Stimulated activated CD4-positive, alpha-beta T cell treated with anti-CD3 and anti-CD28 coated beads, Interleukin-4, amount 100 ng/mL, for 4 hours (primary cell): ENCODE measurements around the gene SUCLG2.
A peak's percentile ranks its signal among the peaks of the same experiment; 100 is the strongest.

Experiments
- DNase-seq, 2 experiments: peaks; one replicate each; pipeline ENCODE4 v3.0.0-alpha.2; 2020

Gene SUCLG2

DNA sequence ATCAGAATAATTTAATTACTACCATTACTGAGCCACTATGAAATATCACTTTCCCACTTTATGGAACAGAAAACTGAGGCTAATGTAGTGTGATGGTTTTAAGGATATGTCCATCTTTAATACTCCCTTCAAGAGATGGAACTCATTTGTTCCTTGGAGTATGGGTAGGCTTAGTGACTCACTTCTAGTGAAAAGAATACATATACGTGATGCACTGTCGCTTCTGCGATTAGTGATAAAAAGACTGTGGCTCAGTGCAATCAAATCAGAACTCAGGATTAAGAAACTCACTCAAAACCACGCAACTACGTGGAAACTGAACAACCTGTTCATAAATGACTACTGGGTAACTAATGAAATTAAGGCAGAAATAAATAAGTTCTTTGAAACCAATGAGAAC lies 216.6 kb downstream of the SUCLG2 start:
- DNase-seq, result no peak

DNA sequence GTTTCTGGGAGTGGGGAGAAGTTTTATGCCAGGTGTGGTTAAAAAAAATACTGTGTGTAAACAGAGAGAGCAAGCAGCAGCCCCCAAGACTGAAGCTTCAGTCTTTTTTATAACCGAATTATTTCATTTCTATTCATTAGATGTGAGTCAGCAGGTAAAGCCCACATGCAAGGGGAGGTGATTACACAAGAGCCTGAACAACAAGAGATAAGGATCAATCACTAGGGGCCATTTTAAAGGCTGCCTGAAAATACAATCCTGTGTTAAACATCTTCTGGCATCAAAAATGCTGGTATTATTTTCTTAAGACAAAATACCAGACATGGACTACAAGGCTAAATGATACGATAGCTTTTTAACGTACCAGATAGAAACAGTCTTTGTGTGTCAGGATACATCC lies 217.3 kb downstream of the SUCLG2 start:
- DNase-seq, result no peak

DNA sequence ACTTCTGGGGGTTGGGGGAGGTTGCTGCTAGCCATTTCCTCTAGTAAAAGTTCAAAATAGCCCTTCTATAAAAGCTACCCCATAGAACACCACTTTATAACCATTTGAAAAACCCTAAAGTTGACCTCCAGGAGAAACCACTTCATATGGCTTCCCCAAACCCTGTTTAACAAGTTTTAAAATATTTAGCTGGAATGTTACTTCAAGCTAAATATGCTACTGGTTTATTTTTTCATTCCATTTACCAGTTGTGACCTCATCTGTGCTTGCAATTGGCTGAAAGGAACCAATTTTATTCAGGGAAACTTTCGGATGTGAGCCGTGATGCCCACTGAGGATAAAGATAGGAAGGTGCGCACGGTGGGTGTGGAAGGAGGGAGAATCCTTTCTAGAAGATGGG lies 221.3 kb downstream of the SUCLG2 start:
- DNase-seq, result no peak

DNA sequence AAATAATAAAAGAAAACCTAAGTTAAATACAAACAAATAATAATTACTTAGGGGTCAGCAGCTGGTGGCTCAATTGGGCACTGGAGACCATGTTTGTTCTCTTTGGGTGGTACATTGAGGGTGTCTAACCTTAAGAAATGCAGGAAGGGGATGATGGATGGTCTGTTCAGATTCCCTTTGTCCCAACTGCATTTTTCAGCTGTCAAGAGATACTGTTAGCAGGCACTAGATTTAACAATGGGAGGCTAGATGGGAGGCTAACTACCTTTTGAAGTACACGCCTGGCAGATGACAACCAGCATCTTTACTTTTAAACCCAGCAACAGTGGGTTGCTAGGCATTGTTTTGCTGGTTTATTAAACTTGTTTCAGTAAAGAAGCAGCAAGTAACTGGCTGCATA lies 222.5 kb downstream of the SUCLG2 start:
- no peak for DNase-seq

DNA sequence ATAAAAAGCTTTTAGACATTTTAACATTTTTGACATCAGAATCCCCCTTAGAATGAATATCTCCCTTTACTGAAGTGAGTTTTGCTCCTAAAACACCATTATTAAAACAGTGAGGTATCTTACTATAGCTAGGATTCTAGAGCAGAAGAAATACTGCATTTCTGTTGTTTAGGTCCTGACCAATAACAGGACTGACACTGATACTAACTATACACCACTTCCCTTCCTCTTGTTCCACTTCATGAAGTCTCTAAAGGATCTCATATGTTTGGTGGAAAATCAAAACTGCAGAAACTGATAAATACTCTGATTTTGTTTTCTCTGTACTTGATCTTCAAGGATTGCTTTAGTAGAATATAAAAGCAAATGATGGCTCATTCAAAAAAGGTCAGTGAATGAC lies 230.7 kb downstream of the SUCLG2 start:
- DNase-seq, result no peak

DNA sequence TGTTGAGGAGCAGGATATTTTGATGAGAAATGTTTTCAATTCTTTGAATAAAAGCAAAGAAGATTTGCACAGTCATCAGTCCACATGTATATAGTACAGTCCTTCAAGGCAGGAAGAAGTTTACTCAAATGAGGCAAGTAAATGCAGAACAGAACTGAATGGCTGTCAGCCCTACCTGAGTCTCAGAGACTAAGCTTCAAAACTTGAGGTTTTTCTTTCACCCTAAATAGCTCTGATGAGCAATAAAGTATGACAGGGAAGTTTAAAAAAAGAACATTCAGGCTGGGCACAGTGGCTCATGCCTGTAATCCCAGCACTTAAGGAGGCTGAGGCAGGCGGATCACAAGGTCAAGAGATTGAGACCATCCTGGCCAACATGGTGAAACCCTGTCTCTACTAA lies 232.5 kb downstream of the SUCLG2 start:
- no peak for DNase-seq

DNA sequence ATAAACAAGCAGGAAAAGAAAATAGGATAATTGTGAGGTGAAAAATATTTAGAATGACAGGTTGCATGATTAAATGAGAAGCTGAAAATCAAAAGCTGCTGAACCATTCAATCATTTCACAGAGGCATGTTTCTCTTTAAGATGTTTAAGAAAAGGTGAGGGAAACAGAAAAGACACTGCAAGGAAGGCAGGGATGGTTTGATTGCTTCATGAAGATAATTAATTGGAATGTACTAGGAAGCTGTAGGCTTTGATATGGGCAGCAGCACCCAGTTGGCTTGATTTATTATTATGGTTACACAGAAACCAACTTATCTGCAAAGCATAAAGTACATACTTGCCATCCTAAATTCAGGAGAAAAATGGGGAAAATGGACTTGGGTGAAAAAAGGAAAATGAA lies 234.6 kb downstream of the SUCLG2 start:
- no peak for DNase-seq

DNA sequence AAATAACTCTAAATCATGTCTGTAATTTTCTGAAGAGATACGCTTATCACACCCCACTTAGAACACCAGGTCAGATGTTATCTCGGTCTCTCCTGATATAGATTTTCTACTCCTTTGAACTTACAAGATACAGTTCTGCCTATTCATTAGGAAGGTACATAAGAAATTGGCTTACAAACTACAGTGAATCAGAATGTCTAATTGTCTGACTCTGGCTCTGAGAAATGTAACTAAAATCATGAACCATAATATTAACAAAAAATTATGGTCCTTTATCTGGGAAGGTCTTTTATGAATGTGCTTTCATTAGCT lies 235.2 kb downstream of the SUCLG2 start:
- no peak for DNase-seq

DNA sequence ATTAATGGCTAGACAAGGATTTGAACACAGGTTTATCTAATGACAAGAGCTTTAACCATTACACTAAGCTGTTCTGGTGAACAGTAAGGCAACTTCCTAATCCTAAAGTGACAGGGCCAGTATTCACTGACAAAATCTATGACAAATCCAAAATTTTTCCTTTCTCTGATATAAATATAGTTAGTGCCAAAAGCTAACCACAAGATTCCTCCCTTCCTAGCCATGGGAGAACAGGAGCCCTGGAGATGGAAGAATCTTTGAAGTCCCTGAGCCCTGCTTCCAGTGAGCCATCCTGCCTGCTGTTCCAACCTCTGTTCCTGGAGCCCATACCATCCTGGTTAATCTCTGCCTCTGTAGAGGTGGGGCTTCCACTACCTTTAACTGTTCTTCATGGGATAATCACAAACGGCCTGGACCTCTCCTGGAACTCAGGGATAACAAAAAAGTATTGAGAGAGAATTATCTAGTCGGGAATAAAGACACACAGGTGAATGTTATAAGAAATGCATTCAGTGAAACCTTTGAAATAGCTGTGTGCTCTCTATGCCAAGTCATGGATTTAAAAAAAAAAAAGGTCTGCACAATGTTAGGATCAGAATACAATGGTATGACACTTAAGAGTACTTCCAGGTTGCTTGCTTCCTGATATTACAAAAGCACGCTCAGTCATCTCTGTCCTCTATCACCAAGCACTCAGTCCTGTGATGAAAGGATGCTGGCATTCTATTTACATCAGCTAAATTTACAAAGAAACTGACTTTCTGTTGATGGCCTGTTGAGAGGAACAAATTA lies 235.8 kb downstream of the SUCLG2 start:
- DNase-seq, result no peak

DNA sequence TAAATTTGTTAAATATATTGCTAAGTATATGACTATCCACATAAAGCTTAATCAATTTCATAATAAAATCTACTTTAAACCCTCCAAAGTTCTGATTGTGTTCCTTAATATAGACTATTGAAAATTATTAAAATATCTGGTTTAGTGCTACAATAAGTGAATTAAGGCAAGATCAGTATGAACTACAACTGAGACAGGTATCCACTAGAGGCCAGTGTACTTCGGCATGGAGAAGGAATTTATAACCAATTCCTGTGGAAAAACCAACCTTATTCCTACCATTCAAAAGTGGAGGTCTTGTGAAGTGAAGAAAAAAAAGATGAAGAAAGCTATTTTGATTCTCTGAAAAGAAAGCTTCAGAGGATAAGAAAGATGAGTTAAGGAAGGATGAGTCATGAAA lies 237.7 kb downstream of the SUCLG2 start:
- DNase-seq, result no peak

DNA sequence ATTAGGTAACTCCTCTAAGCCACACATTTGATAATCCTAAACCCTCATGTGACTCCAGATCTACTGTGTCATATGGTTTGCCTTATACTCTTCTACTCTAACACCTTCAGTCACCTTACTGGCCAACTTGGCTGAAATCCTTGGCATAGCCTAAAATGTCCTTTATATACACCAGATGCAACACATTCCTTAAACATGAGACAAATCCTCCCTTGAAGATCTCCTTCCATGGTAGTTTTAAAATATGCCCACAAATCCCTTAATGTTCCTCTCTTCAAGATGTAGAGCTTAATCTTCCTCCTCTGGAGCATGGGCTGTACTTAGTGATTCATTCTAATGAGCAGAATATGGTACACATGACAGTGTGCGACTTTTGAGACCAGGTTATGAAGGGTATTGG lies 238.9 kb downstream of the SUCLG2 start:
- DNase-seq, result no peak

DNA sequence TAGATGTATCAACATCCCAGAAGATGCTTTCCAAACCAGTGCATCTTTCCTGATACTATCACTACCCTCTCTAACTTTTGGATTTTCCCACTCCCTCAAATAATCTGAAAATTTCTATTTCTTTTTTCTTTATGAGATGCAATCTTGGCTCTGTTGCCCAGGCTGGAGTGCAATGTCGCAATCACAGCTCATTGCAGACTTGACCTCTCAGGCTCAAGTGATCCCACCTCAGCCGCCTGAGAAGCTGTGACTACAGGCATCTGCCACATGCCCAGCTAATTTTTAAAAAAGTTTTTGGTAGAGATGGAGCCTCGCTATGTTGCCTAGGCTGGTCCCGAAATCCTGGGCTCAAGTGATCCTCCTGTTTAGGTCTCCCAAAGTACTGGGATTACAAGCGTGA lies 239.7 kb downstream of the SUCLG2 start:
- no peak for DNase-seq

DNA sequence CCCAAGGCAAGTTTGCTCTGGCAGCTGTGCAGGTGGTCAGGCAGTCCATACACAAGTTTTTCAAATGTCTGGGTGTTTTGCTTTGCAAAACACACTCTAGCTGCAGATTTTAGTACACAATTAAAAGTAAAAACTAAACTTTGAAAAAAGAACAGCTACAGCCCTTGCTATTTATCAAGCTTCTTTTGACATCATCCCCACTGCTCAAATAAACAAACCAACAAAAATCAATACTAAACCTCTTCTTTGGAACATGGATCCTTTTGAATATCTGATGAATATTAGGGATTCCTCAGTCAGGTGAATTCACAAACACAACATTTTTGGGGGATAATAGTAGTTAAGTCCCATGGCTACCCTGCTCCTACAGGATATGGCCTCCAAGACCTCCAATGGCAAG lies 249.2 kb downstream of the SUCLG2 start:
- no peak for DNase-seq

DNA sequence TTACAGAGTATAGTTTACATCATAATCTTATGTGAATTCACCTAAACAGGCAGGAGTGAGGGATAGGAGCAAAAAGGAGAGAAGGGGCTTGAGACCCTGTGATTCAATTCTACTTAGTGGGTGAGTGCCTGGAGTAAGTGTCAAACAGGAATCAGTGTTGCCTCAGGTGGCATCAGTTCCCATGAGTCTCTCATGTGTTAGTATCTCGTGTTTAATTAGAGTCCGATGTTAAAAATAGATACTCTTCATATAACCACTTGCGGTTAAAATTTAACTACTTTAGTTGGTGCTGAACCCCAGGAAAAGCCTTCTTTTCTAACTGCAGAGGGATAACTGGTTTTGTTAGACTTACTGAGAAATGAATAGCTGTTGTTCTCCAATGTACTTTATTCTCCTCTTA lies 251.5 kb downstream of the SUCLG2 start:
- no peak for DNase-seq

DNA sequence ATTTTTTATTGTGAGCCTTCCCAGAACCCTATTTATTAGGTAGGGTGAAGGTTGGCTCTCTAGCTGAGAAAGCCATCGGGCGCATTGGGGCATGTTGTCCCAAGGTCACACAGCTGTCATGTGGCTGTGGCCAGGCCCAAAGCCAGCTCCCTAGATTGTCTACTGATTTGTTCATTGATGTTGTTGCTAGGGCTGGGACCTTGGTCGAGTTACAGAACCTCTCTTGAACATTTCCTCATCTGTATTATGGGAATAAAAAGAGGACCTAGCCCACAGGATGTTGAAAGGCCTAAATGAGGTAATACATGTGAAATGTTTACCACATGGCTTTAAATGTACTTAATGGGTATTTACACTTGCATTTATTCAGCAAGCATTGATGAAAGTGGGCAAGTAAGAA lies 252.5 kb downstream of the SUCLG2 start:
- no peak for DNase-seq

DNA sequence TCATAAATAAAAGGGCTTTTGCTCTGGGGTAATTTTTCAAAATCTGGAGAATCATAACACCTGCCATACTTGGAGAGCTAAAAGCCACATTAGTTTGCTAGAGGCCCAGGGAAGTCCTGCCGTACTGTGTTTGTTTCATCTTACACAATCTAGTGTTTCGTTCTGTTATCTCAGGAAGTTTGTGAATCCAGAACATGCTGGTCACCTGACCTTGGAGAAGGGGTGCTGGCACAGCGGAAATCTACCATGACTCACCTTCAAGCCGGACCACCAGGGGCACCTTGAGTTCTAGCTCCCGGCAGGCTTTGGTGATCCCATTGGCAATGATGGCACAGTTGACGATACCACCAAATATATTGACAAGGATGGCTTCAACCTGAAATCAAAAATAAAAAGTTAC lies 253.9 kb downstream of the SUCLG2 start:
- DNase-seq, result no peak

DNA sequence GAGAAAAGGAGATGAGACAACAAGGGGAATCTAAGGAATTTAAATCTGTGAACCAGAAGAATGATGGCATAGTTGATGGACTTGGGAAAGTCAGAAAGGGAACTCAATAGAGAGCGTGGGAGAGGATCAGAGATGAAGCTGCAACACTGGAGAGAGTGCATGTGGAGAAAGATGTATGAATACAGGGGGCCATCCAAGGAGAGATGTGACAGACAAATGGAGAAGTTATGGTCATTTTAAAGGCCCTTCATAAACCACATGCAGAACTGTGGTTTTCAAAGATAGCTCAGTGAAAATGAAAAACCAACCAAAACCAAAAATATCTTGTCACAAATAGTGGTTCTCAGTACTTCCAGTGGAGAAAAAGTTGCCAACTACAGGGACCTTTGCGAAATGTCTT lies 265.2 kb downstream of the SUCLG2 start:
- no peak for DNase-seq

DNA sequence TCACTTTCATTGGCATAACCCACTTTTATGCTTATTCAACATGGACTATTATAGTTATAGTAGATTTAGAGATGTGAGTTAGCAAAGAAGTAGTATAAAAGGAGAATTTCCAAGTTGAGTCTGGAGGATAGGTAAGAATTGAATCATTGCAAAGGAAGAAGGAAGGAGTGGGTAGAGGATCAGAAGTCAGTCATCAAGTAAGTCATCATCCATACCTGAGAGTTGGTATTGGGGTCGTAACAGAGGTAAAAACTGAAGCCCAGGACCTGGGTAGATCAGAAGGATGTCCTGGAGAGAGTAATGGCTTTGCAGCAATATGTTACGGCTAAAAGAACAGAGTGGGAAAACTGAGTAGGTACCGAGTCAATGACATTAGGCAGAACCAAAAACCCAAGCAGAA lies 265.7 kb downstream of the SUCLG2 start:
- no peak for DNase-seq

DNA sequence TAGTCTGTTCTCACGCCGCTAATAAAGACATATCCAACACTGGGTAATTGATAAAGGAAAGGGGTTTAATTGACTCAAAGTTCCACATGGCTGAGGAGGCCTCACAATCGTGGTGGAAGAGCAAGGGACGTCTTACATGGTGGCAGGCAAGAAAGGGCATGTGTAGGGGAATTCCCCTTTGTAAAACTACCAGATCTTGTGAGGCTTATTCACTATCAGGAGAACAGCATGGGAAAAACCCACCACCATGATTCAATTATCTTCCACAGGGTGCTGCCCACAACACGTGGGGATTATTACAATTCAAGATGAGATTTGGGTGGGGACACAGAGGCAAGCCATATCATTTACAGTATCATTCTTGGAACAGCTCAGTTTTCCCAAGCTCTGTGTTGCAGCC lies 268.0 kb downstream of the SUCLG2 start:
- DNase-seq, result peak in 1 of 2 experiments; percentile 10

DNA sequence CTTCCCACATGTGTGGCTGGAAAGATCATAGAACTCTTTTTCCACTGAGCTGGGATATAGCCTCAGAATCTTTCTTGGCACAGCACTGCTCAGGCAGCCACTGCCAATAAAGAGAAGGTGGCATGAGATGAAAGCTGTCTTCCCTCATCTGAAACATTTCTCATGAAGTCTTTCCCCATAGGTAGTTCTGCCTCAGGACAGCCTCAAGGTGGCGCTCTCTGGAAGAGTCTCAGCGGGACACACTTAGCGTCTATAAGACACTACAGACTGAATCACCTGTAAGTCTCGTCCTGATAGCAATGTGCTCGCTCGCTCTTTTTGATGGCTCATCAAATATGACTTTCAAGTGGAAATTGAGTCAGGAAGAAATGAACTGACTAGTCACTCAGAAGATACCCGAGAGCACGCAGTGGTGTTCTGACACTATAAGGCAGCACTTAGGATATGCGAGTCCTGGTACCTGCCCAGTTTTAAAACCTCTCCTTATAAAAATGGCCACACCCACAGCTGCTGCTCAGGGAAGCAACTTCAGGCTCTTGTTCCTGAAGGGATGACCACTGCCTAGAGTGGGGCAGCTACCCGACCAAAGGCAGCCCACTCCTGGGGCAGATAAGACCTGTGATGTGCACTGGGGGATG lies 269.5 kb downstream of the SUCLG2 start:
- peak; percentile 35 to 36 for DNase-seq

DNA sequence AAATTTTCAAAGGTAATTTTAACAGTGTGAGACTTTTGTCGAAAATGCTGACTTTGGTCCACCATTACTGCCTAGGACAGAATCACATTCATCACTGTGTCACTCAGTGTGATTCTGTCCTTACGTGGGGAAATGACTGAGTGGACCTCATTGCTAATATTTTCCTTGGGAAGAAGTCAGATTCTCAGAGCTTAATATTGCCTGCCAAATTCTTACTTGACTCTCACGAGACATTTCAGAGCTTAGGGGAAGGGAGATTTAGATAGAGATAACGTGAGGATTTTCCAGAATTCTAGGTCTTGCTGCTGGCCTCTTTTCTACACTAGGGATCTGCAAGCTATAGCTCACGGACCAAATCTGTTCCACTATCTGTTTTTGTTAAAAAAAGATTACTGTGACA lies 270.4 kb downstream of the SUCLG2 start:
- no peak for DNase-seq

DNA sequence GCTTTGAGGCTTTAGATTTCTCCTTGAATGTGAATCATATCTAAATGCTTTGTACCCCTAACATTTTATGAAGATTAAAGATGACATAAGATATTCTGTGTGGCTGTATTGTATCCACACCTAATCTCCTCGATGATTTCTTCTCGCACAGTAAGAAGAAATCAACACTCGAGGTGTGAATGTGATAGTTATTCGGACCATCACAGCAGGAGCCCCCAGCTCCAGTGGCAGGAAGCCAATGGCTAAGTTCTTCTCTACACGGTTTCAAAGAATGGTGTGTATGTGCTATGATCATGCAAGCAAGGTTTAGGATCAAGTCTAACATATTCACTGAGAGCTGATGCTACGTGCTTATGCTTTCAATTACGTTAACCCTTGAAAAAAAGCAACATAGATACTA lies 271.0 kb downstream of the SUCLG2 start:
- no peak for DNase-seq

DNA sequence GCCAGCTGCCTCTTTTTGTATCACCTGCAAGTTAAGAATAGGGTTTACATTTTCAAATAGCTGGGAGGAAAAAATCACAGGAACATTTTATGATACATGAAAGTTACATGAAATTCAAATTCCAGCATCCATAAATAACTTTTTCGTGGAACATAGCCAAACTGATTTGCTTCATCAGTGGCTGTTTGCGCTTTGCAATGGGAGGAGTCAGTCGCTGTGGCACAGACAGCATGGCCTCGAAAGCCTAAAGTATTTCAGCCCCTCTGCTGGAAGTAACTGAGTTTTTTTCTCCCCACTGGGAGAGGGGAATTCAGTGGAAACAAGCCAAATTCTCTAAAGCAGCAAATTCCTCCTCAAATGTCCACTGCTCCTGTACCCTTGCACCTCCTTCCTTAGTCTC lies 271.9 kb downstream of the SUCLG2 start:
- DNase-seq, result no peak

DNA sequence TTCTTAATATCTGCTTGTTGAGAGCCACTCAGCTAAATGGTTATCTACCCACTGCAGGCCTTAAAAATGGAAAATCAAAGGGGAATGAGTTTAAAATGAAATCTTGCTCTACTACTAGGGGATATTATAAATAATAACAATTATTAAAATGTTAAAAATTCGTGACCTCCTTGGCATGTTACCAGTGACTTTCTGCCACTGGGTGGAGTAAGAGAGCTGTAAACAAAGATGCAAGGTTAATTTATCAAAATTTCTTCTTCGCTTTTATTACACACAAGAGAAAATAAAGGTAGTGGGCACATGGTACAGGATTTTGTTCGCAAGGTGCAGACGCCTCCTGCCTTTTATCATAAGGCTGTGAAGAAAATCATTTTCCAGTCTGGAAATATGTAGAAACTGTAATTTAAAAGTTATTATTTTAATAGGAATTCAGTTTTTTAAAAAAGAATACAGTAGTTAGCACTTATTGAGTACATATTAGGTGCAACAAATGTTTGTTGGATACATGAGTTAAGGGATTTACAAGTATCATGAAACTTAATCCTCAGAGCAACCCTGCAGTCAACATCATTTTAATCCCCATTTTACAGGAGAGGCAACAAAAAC lies 272.6 kb downstream of the SUCLG2 start:
- no peak for DNase-seq

DNA sequence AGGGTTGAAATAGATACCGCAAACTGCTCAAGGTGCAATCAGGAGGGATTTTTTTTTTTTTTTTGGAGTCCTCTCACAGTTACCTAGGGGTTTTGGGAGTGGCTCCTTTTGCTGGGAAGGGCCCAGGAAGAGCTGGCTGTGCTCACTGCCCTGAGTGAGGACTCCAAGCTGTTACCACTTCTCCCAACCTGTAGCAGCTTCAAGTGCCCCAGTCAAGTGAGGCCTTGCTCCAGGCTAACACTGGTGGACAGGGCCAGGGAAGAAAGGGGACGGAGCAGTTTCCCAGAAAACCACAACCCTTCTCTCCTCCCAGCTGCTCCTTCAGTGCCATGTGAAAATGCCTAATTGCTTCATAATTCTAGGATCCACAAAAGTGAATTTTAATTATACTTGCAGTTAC lies 274.3 kb downstream of the SUCLG2 start:
- no peak for DNase-seq
